Kidney (tissue), 14 donors: ENCODE measurements around the gene PLAAT2. TPM values are rescaled to one million over a fixed set of nuclear protein-coding genes. Genes with fewer than 3 reads are reported as not detected.

Experiments used
- DNase-seq, 5 donors: peaks; one replicate each; pipeline ENCODE4 v3.0.0-alpha.2; 2013 to 2020
- FAIRE-seq: peaks from 2 replicates; lab custom pipeline; 2012; peaks lifted over from hg19 to GRCh38; lab: Jason Lieb, UNC
- H3K27ac ChIP-seq, 2 donors: one replicate each; pipeline ENCODE4 v1.7.0; 2013; ENCODE audit warnings: low read depth in 2 of 2, low read length in 2 of 2, inconsistent platforms in 1 of 2
- H3K27me3 ChIP-seq: one replicate; pipeline ENCODE4 v1.7.1; 2013; ENCODE audit warnings: low read length, inconsistent platforms; ENCODE audit not compliant: control insufficient read depth, insufficient read depth
- H3K36me3 ChIP-seq, 3 donors: one replicate each; pipeline versions ENCODE4 v1.7.0 to v1.7.1; 2013; ENCODE audit warnings: low read length in 3 of 3, control low read depth in 1 of 3, inconsistent platforms in 1 of 3; ENCODE audit not compliant: insufficient read depth in 3 of 3, control insufficient read depth in 2 of 3
- H3K4me1 ChIP-seq, 3 donors: one replicate each; pipeline versions ENCODE4 v1.7.0 to v1.7.1; 2013; ENCODE audit warnings: low read length in 3 of 3, inconsistent platforms in 1 of 3, low read depth in 1 of 3; ENCODE audit not compliant: control insufficient read depth in 2 of 3, insufficient read depth in 2 of 3
- H3K4me3 ChIP-seq, 3 donors: one replicate each; pipeline versions ENCODE4 v1.7.0 to v1.8.1; 2013; ENCODE audit warnings: low read length in 3 of 3, control low read depth in 1 of 3, inconsistent platforms in 1 of 3
- H3K9ac ChIP-seq, 3 donors: one replicate each; pipeline versions ENCODE4 v1.7.0 to v1.7.1; 2013; ENCODE audit warnings: low read length in 3 of 3, control low read depth in 1 of 3, inconsistent platforms in 1 of 3
- H3K9me3 ChIP-seq, 3 donors: one replicate each; pipeline versions ENCODE4 v1.7.0 to v1.7.1; 2013; ENCODE audit warnings: low read length in 3 of 3, control low read depth in 1 of 3, inconsistent platforms in 1 of 3; ENCODE audit not compliant: control insufficient read depth in 2 of 3, insufficient read depth in 1 of 3
- intact Hi-C: fragments of 100-400 bp; cut with DNase I; formaldehyde crosslinking; loops from one replicate; pipeline ENCODE4 v1.11.1; 2022
- polyA plus RNA-seq: library from polyadenylated mRNA; stranded (reverse); fragments of 350-450 nt; fragmentation: Illumina TruSeq; extraction: RNeasy Lipid Tissue Mini Kit (QIAGEN cat#74804); gene quantifications from one replicate; pipeline ENCODE4 v1.2.3, GENCODE V29; 2014; ENCODE audit warnings: low read depth, low replicate concordance; ENCODE audit not compliant: insufficient read depth
- total RNA-seq: library from RNA; stranded (reverse); fragmentation: NEBNext Ultra II Directional; extraction: Animal tissue kit (Norgen Biotek cat#: 25700); gene quantifications from one replicate; pipeline ENCODE4 v1.2.1, GENCODE V29; 2021
- TF ChIP-seq, protein P1 (sequence below): IDR thresholded peaks from 3 replicates; pipeline ENCODE4 v1.5.1; 2012; ENCODE audit warnings: mild to moderate bottlenecking, moderate library complexity, borderline replicate concordance; ENCODE audit not compliant: insufficient read depth; ENCODE audit errors: extremely low read depth
- donor health status: control.
- donor health status: control.
- donor health status: control.
- donor health status: control.
- donor health status: control.
- donor health status: DM: yes; HTN: yes; CAD: no.
- donor health status: Normal renal cell carcinoma (clear cell type).

Gene PLAAT2
- total and polyA plus RNA-seq, 2 donors from 2014 or later, result 1.3 to 49.5 TPM

GRCh38 chr11:63510360-63511047, 52.7 kb downstream of the PLAAT2 start:
- FAIRE-seq, result no peak

GRCh38 chr11:63508745-63509144, 54.4 kb downstream of the PLAAT2 start:
- intact Hi-C loops, result no loop called here

More at GRCh38 chr11:63510360-63511047, 52.7 kb downstream of the PLAAT2 start:
- TF ChIP-seq, protein P1, sequence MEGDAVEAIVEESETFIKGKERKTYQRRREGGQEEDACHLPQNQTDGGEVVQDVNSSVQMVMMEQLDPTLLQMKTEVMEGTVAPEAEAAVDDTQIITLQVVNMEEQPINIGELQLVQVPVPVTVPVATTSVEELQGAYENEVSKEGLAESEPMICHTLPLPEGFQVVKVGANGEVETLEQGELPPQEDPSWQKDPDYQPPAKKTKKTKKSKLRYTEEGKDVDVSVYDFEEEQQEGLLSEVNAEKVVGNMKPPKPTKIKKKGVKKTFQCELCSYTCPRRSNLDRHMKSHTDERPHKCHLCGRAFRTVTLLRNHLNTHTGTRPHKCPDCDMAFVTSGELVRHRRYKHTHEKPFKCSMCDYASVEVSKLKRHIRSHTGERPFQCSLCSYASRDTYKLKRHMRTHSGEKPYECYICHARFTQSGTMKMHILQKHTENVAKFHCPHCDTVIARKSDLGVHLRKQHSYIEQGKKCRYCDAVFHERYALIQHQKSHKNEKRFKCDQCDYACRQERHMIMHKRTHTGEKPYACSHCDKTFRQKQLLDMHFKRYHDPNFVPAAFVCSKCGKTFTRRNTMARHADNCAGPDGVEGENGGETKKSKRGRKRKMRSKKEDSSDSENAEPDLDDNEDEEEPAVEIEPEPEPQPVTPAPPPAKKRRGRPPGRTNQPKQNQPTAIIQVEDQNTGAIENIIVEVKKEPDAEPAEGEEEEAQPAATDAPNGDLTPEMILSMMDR, result no peak
- Histone ChIP-seq H3K9ac (no peak overlapping the region), H3K36me3 (no peaks in the 10 kb centered on the region), H3K27ac (peak overlapping the region; percentile 43 to 51), H3K9me3 (no peaks in the 10 kb centered on the region), H3K27me3 (no peaks in the 10 kb centered on the region), H3K4me1 (peaks cover 0 to 5% (median 4%) of the 10 kb centered on the region in 3 donors), H3K4me3 (no peak overlapping the region)
- intact Hi-C loops, result no loop called here
- DNase-seq, result no peak

DNA sequence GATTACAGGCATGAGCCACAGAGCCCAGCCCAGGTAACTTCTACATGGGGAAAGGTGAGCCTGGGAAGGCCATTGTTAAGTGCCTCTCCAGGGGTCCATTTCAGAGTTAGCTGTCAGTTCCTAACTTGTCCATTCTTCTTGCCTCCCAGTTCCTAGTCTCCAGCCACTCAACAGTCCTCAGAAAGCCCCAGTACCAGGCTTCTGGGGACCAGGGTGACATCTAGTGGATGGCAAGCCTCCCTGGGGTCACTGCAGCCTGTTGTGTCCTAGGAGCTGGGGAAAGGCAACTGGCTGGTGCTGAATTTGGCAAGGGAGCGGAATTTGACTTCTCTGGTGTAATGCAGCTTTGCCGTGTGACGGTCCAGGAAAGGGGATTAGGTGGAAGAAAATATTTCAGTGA, 55.2 kb downstream of the PLAAT2 start:
- intact Hi-C loops, result no loop called here
- TF ChIP-seq, protein P1, result no peak
- FAIRE-seq, result no peak
- no peak overlapping the region for H3K27ac ChIP-seq
- no peaks in the 10 kb centered on the region for H3K9me3 ChIP-seq
- no peaks in the 10 kb centered on the region for H3K27me3 ChIP-seq
- DNase-seq, result peak in 4 of 5 donors; percentile 27 to 57 (median 30)
- H3K9ac ChIP-seq, result no peak overlapping the region
- no peaks in the 10 kb centered on the region for H3K36me3 ChIP-seq
- no peak overlapping the region for H3K4me3 ChIP-seq
- peaks cover 0 to 5% (median 4%) of the 10 kb centered on the region in 3 donors for H3K4me1 ChIP-seq

More at GRCh38 chr11:63508745-63509144, 54.4 kb downstream of the PLAAT2 start:
- FAIRE-seq (no peak), DNase-seq (no peak)
- Histone ChIP-seq H3K27ac (no peak overlapping the region), H3K4me1 (peaks cover 0 to 5% (median 4%) of the 10 kb centered on the region in 3 donors), H3K4me3 (no peak overlapping the region), H3K9ac (no peak overlapping the region), H3K36me3 (no peaks in the 10 kb centered on the region), H3K27me3 (no peaks in the 10 kb centered on the region), H3K9me3 (no peaks in the 10 kb centered on the region)
- TF ChIP-seq, protein P1, result no peak
